CD4-positive, alpha-beta T cell treated with Interleukin-17A for 4 hours (primary cell): Measurements from ENCODE around the gene SH3PXD2B.

Experiments
- DNase-seq: peaks from one replicate; pipeline ENCODE4 v3.0.0-alpha.2; 2020; ENCODE audit warnings: mixed read lengths

The SH3PXD2B gene

DNA sequence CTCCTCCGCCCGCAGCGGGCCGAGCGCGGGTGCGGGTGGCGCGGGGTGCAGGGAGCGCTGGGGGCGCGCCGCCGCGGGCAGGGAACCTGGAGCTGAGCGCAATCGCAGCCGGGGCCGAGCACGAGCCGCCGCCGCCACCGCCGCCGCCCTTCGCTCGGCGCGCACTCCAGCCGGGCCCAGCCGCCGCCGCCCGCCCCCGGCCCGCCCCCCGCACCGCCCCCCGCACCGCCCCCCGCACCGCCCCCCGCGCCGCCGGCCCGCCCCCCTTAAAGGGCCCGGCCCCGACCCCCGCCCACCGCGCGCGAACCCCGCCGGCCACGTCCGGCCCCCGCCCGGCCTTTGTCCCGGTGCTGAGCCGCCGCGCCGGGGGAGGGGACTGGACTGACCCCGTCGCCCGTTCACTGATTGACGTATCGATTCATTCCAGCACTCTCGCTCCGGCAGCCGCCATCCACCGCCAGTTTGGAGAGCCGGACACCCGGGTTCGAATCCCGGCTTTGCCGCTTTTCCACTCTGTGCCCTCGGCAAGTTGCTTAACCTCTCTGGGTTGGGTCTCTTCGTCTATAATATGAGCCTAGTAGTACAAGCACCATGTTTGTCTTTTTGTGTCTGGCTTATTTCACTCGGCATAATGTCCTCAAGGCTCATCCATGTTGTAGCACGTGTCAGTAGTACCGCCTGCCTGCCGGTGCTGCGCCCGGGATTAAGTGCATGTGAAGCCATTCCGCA is at the start of gene SH3PXD2B:
TSS of gene SH3PXD2B (minus strand) at position 168 of the 729 bp plus-strand sequence. CDS start 173 bp downstream, outside the sequence.
- DNase-seq: peak; percentile 64

DNA sequence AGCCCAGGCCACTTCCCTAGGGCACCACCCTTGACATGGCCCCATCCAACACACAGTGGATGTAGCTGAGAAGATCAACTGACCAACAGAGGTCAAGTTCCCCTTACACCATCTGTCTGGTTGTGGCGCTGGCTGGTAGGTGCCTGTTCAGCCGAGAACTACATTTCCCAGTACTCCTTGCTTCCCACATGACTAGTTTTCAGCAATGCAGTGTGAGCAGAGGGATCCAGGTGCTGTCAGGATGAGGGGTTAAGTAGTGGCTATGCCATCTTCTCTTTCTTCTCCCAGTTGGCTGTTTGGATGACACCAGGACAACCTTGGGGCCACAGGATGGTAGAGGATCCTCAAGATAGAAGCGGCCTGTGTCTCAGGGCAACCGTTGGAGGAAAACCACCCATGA is 48.6 kb upstream of the SH3PXD2B start:
- DNase-seq: no peak

DNA sequence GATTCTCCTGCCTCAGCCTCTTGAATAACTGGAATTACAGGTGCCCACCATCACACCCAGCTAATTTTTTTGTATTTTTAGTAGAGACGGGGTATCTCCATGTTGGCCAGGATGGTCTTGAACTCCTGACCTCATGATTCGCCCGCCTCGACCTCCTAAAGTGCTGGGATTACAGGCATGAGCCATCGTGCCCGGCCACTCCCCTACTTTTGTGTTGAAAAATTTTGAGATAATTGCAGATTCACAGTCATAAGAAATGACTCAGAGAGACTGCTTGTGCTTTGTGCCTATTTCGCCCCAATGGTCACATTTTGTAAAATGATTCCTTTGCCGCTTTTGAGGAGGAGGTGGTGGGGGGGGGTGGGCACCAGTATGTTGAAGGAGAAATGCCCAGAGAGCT is 48.1 kb upstream of the SH3PXD2B start:
- no peak for DNase-seq

DNA sequence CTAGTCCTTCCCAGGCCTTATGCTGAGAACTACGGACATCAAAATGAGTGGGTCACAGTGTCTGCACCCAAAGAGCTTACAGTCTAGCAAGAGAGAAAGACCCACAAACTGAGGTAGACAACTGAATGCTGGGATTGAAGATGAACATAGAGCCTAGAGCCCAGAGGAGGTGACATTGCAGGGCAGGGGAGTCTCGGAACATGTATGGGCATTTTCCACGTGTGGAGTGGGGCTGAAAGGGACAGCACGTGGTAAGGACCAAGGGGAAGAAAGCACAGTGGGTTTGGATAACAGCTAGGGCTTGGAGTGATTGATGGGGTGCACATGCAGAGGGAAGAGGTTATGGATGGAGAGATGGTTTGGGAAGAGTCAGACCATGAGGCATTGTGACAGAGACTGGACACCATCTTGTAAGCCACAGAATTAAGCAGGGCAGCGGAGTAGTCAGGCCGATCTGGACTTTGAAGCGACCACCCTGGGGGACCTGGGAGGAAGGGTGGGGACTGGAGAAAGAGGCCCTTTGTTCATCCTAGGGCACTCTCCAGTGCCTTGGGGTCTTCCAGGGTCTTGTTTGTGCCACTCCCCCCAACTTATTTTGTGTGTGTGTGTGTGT is 47.5 kb upstream of the SH3PXD2B start:
- no peak for DNase-seq

DNA sequence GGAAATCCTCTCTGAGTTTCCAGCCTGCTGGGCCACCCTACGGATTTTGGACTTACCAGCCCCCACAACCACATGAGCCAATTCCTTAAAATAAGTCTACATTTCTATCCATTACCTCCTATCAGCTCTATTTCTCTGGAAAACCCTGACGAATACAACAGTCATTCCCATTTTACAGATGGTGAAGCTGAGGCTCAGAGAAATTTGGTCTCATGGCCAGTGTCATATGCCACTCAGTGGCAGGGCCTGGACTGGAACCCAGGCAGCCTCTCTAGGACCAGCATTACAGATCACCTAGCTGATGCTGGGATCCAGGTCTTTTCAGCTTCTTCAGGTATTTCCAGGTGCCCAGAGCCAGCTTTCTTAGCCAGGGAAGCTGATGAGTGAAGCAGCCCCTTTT is 45.0 kb upstream of the SH3PXD2B start:
- DNase-seq: no peak

DNA sequence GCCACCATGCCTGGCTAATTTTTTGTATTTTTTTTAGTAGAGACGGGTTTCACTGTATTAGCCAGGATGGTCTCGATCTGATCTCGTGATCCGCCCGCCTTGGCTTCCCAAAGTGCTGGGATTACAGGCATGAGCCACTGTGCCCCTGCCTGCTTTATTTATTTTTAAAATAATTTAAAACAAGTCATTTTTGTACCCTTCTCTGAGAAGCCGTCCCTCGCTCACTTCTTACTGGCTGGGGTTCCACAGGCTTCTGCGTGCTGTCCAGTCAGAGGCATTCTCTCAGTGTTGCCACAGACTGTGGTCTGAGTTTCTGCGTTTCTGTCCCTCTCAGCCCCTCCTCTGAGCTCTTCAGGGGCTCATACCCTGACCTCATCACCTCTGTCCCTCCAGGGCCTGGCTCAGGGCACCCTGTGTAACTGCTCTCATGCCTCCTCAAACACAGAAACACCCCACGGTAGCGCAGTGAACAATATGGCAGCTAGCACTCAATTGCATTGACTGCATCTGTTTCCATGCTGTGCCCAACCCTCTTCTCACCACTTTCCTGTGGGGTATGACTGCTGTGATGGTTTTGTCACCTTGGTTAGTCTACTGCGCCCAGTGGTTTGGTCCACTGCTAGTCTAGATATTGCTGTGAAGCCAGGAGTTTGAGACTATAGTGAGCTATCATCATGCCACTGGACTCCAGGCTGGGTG is 44.3 kb upstream of the SH3PXD2B start:
- DNase-seq: no peak

DNA sequence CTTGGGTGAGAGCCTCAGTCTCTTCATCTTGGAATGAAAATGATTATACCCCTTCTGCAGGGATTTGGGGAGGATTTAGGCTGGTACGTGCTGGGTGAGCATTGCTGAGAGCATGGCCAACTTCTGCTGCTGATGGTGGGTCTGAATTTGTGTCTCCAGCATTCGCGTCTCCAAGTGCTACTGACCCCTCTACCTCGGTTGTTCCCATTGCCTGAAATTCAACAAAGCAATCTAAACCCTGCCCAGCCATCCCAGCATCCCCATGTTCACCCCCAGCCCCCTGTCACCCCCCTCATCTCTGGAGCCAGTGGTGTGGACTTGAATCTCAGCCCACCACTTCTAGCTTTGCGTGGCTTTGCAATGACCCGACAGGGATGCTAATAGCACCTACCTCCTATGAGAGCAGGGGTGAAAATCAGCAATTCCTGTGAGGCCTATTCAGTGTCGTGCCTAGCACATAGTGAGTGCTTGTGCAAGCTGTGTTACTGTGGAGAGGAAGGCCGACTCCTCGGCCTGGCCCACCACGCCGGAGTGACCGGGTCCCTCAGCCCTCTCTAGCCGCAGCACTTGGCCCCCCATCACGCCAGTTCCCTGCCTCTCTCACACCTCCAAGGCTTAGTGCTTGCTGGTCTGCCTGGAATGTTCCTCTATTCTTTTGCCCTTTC is 43.4 kb upstream of the SH3PXD2B start:
- DNase-seq: no peak

DNA sequence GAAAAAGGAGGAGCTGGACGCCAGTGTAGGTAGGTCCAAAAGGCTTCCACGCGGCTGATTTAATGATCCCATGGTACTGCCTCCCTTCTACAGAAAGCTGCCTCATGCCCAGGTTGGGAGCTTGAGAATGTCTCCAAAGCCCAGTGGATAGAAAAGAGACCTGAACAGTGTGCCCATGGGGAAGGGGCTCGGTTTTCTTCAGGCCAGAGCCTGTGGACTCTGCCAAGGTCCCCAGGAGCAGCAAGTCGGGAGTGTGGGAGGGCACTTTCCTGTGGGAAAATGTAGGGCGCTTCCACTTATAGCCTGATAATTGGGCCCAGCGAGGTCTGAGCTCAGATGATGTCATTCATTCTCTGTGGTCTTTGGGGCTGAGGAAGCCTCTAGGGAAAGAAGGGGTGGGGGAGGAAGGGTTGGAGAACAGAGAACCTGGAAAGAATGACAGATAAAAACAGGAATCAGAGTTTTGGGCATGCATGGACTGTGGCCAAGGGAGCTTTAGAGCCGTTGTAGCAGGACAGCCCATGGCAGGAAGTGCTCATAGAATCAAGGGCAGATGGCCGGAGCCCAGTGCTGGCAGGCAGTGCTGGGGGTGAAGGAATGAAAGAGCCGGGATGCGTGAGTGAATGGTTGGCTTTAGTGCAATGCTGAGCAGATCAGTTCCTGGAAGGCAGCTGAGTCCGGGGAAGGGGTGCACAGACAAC is 42.5 kb upstream of the SH3PXD2B start:
- DNase-seq: no peak

DNA sequence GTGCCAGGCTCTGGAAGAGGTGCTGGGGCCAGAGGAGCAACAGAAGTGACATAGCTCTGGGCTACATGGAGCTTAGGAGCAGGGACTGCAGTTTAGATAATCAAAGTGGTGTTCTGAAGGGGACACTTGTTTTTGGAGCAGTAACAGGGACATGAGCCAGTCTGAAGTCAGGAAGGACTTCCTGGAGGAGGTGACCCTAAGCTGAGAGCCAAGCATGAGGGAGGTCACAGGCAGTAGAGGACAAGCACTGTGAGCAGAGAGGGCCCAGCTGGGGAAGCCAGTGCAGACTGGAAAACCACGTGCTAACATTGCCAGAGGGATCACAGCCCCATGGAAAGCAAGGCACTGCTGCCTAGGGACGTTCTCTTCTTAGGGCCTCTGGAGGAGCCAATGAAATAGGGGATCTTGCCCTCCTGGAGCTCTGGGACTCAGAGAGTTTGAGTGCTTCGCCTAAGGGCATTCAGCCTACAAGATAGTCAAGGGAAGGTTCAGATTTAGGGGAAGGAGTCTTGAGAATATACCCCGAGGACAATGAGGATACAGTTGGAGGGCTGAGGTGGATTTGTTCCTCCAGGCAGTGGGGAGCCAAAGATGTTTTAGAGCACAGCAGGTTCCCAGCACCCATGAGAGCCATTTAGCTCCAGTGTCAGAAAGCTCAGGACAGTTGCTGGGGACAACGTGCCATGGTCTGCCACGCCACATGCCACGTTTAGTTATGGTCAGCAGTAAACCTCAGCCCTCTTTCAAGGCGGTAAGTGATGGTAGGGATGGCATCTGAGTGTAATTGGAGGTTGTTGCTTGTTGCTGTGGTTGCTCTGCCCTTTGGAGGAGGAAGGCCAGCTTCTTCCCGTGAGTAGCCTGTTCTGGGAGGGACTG is 40.5 kb upstream of the SH3PXD2B start:
- no peak for DNase-seq

DNA sequence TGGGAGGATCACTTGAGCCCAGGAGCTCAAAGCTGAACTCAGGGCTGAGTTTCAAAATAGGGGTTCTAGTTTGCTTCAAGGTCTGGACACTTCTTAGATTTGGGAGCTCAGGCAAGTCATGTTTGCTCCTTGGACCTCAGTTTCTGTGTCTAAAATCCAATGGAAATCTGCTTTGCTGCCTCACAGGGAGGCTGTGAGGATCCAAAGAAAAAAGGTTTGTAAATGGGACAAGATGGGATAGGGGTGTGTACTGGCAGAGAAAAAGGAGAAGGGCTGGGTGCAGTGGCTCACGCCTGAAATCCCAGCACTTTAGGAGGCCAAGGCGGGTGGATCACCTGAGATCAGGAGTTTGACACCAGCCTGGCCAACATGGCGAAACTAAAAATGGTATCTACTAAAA is 39.6 kb upstream of the SH3PXD2B start:
- no peak for DNase-seq

DNA sequence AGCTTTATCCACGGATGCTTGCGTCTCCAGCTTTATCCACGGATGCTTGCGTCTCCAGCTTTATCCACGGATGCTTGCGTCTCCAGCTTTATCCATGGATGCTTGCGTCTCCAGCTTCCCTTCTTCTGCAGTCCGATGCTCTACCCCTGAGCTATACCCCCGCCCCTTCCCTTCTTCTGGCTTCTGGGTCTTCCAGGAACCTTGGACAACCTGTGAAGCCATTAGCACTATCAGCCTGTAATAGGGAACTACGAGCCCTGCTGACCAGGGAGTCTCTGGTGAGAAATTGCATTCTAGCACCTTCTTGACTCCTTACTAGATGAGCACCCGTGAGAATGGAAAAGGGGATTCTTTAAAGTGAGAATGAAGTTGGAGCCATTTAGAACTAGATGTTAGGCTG is 39.1 kb upstream of the SH3PXD2B start:
- no peak for DNase-seq

DNA sequence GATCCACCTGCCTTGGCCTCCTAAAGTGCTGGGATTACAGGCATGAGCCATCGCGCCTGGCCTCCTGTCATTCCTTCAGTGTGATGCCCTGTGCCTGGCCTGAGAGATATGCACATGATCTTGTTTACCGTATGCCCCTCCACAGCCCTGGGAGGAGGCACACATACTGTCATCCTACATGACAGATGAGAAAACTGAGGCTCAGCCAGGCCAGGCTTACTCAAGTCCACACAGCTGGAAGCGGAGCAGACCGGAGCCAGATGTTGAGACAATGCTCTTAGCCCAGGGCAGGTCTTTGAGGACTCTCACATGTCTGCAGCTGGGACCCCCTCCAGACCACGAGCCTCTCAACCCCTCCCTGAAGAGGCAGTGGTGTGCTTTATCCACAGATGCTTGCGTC is 38.7 kb upstream of the SH3PXD2B start:
- no peak for DNase-seq

DNA sequence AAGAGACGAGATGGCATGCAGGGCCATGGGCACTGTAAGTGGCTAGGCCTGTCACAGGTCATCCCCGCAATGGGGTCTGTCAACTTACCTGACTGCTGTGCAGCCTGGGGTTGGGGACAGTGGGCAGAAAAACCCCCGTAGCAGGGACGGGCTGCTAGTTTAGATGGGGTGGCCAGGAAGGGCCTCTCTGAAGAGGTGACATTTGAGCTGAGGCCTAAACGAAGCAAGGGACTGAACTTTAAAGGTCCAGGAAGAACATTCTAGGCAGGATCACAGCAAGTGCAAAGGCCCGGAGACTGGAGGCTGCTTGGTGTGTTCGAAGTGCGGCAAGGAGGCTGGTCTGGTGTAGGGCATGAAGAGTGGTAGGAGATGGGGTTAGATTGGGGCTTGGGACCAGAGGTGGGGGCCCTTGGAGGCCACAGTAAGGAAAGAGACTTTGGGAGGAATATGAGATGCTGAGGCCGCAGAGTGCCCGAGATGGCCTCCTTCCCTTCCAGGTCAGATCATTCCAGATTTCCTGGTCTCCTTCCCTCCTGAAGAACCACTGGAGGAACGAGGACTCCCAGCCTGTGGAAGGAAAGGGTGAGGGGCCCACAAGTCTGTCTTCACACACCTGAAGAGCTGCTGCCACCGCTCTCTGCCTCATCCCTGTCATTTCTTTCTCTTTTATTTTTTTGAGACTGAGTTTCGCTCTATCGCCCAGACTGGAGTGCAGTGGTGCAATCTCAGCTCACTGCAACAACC is 37.9 kb upstream of the SH3PXD2B start:
- no peak for DNase-seq

DNA sequence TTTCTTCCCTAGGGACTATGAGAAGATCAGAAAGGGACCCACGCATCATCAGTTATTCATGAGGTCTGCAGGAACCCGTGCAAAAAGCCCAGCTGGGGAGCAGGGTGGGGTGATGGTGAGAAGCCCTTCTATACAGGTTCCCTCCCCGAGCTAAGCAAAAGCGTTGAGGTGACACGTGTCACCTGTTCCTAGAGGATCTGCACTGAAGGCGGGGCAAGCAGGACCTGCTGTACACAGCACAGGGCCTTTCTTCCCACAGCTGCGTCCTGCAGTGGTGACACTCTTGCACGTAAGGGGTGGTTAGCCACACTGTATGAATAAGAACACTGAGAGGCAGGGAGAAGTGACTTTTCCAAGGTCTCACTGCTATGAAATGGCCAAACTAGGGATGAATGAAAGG is 37.2 kb upstream of the SH3PXD2B start:
- DNase-seq: no peak

DNA sequence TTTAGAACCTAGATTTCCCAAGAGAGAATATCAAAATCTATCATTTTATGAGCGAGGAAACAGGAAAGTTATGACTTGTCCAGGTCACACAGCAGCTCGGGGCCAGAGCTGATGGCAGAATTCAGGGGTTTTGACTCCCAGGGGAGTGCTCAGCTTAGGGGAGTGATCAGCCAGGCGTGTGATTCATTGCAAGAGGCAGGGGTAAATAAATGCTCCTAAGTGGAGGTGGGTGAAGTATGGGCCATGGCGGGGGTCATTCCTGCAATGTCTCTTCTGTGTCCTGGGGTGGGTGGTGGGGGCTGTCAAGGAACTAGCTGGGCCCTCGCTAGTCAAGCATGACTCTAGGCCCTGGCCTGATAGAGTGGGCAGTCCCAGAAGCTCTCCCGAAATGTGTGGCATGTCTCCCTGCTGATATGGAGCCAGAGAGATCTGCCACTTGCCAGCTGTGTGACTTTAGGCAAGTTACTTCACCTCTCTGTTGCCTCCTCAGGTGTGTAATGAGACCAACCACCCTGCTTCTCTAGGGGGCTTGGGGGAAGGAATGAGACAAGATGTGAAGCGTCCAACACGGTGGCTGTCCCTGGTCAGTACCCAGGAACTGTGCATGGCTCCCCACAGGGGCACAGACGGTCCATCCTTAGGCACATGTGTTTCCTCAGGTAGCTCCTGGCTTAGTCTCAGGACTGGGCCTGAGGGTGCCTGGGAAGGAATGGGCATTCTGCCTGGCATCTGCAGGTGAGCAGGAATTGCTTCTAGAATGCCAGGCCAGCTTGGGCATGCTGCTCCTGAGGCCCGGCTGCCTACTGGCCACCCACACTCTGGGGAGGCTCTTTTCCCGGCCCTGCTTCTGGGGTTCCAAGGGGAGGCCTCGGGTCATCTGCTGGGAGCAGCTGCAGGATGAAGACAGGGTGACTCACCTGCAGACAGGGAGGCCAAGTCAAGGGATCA is 36.5 kb upstream of the SH3PXD2B start:
- no peak for DNase-seq

DNA sequence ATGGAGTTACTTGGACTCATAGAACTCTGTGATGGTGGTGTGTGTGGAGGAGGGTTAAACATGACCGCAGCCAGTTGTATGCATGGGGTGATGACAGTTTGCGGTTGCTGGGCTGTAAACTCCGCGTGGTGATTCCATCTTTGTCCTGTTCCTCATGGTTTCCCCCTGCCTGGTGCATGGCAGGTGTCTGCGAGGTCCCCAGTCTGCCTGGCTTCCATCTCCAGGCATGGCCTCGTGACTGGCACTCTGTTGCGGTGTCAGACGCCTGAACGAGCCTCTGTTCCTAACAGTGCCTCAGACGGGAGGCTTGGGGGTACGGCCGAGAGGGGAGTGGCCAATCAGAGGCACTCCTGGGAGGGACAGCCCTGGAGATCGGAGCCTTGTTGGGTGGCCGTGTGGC is 33.9 kb upstream of the SH3PXD2B start:
- no peak for DNase-seq

DNA sequence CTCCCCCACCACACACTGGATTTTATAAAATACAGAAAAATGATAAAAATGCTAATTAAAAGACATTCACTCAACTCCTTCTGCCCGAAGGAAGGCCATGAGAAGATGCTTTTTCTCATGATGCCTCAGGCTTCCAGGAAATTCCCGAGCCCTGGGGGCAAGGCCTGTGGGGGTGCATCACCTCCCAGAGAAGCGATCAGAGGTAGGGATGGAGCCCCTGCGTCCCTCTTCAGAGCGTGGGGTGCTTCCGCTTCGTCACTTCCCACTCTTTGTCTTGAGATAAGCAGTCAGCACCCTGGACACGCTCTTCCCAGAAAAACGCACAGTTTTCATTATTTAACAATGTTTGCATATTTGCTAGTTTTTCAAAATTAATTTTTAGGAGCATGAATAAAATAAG is 33.3 kb upstream of the SH3PXD2B start:
- no peak for DNase-seq

DNA sequence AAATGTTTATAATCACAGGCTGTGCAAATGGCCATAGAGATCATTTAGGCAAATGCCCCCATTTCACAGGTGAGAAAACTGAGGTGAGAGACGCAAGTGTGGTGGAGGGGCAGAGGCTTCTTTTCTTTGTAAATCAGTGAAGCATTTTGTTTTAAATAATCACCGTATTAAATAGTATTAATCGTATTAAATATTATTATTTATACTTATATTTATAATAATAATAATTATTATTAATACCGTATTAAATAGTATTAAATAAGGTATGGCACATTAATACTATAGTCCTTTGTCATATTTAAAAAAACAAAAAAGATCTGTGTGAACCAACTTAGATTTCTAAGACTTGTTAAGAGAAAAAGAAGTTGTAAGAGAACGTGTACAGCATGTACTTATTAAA is 32.6 kb upstream of the SH3PXD2B start:
- DNase-seq: no peak

DNA sequence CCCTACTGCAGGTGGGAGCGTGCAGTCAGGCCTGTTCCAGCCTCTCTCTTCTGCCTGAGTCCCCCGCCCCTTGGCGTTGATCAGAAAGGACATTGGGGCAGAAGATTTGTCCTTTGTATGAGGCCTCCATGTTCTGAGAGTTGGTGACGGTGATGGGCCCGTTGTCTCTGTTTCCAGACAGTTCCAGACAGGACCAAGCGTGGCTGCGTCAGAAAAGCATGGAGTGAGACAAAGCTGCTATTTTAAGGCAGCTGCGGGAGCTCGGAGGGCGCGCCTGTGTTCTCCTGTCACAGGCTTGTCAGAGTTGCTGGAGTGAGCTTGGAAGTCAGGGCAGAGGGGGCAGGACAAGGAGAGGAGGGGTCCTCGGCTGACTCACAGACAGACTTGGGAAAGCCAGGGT is 32.1 kb upstream of the SH3PXD2B start:
- DNase-seq: no peak
